HG03565 (cell line): ENCODE measurements around the gene MGAT5.

Source experiments
- ATAC-seq: cut with Tn5 transposase; IDR thresholded peaks from one replicate; pipeline ENCODE4 v1.9.1; 2021; ENCODE audit warnings: mild to moderate bottlenecking, moderate library complexity; ENCODE audit not compliant: unreplicated experiment

Gene MGAT5

GRCh38 chr2:134413430-134413829 lies 159.6 kb downstream of the MGAT5 start:
- ATAC-seq, result no peak

GRCh38 chr2:134413912-134414311 lies 160.0 kb downstream of the MGAT5 start:
- ATAC-seq, result no peak

GRCh38 chr2:134416018-134416417 lies 162.1 kb downstream of the MGAT5 start:
- ATAC-seq, result no peak

- no peak for ATAC-seq
Observed at GRCh38 chr2:134416637-134417036, 162.8 kb downstream of the MGAT5 start.

- no peak for ATAC-seq
Observed at GRCh38 chr2:134417968-134418582, 164.2 kb downstream of the MGAT5 start.

GRCh38 chr2:134420259-134420658 lies 166.4 kb downstream of the MGAT5 start:
- no peak for ATAC-seq

GRCh38 chr2:134420920-134421319 lies 167.0 kb downstream of the MGAT5 start:
- no peak for ATAC-seq

GRCh38 chr2:134421556-134422328 lies 167.9 kb downstream of the MGAT5 start:
- ATAC-seq, result no peak

- ATAC-seq, result no peak
Observed at GRCh38 chr2:134425724-134426496, 172.0 kb downstream of the MGAT5 start.

- no peak for ATAC-seq
Observed at GRCh38 chr2:134426721-134427120, 172.8 kb downstream of the MGAT5 start.

- no peak for ATAC-seq
Observed at GRCh38 chr2:134429886-134430285, 176.0 kb downstream of the MGAT5 start.

- ATAC-seq, result no peak
Observed at GRCh38 chr2:134431838-134432434, 178.1 kb downstream of the MGAT5 start.

GRCh38 chr2:134432435-134432883 lies 178.6 kb downstream of the MGAT5 start:
- ATAC-seq, result no peak

- ATAC-seq, result no peak
Observed at GRCh38 chr2:134433469-134433868, 179.6 kb downstream of the MGAT5 start.

GRCh38 chr2:134433979-134434378 lies 180.1 kb downstream of the MGAT5 start:
- ATAC-seq, result no peak

GRCh38 chr2:134435505-134435904 lies 181.6 kb downstream of the MGAT5 start:
- no peak for ATAC-seq

- ATAC-seq, result no peak
Observed at GRCh38 chr2:134435936-134436335, 182.1 kb downstream of the MGAT5 start.

- no peak for ATAC-seq
Observed at GRCh38 chr2:134436706-134437105, 182.8 kb downstream of the MGAT5 start.

GRCh38 chr2:134438371-134438770 lies 184.5 kb downstream of the MGAT5 start:
- no peak for ATAC-seq

GRCh38 chr2:134440336-134440909 lies 186.6 kb downstream of the MGAT5 start:
- no peak for ATAC-seq
